ENCODE results near the gene CIAO2B. TPM values are rescaled to one million over a fixed set of nuclear protein-coding genes. Genes with fewer than 3 reads are reported as not detected.
"Not testable (repeated sequence)": the region's sequence is repeated elsewhere in the genome, so short reads cannot be mapped to it uniquely, and the experiment has no call there.

Gene CIAO2B
- total RNA-seq, result 100 to 1,000 TPM; 115 to 126 TPM

GRCh38 chr16:66934138-66934838, at the start of gene CIAO2B:
TSS of gene CIAO2B (minus strand) at chr16:66934402. CDS start at chr16:66934364, 38 bp downstream.
- H3K36me3 Mint-ChIP-seq (ENCODE audit: low read depth), result peaks cover 40% of the 10 kb centered on the region
- H3K9me3 Mint-ChIP-seq (ENCODE audit: insufficient read depth), result no peaks in the 10 kb centered on the region
- H3K27me3 Mint-ChIP-seq (ENCODE audit: low read depth), result no peaks in the 10 kb centered on the region
- peak within 1 kb of the TSS; percentile 99 for H3K4me3 Mint-ChIP-seq
- ChIA-PET CTCF (interaction anchor here (1.2 to 1.8 kb wide), 3 partner anchors 9 to 221 kb away, joined by 3 to 5 read pairs (median 3); no protein-coding TSS in a partner anchor), POLR2A (interaction anchor here (0.6 to 2.2 kb wide), 5 partner anchors 10 to 591 kb away, joined by 3 to 9 read pairs (median 8); no protein-coding TSS in a partner anchor)
- peaks cover 49% of the 10 kb centered on the region for H3K4me1 Mint-ChIP-seq (ENCODE audit: low read depth)
- peak; percentile 90 for DNase-seq
- ATAC-seq, result peak; percentile 87
- H3K27ac Mint-ChIP-seq, result peak within 1 kb of the TSS; percentile 98

- CTCF ChIA-PET, result interaction anchor here (0.8 to 2.9 kb wide), 16 partner anchors 8 to 202 kb away, joined by 3 to 14 read pairs (median 4); partner anchors contain the start of genes CBFB, CES3, FBXL8 and TRADD
Observed at GRCh38 chr16:66983033-66983432, 48.8 kb upstream of the CIAO2B start.

GRCh38 chr16:66979011-66979717, 45.0 kb upstream of the CIAO2B start:
- POLR2A ChIA-PET, result interaction anchor here (1.0 to 2.0 kb wide), 2 partner anchors 35 to 181 kb away, joined by 4 to 15 read pairs; partner anchors contain the start of genes FBXL8 and TRADD
- H3K36me3 Mint-ChIP-seq (ENCODE audit: low read depth), result peaks cover 4% of the 10 kb centered on the region
- no peaks in the 10 kb centered on the region for H3K27me3 Mint-ChIP-seq (ENCODE audit: low read depth)
- ATAC-seq, result no peak
- H3K4me1 Mint-ChIP-seq (ENCODE audit: low read depth), result peaks cover 70% of the 10 kb centered on the region
- DNase-seq, result no peak
- no peak overlapping the region for H3K4me3 Mint-ChIP-seq
- no peaks in the 10 kb centered on the region for H3K9me3 Mint-ChIP-seq (ENCODE audit: insufficient read depth)
- CTCF ChIA-PET, result interaction anchor here (0.7 to 7.5 kb wide), 8 partner anchors 28 to 207 kb away, joined by 3 to 95 read pairs (median 15); partner anchors contain the start of genes FBXL8 and TRADD
- H3K27ac Mint-ChIP-seq, result peak overlapping the region; percentile 61

More at GRCh38 chr16:66983033-66983432, 48.8 kb upstream of the CIAO2B start:
- H3K27me3 Mint-ChIP-seq (ENCODE audit: low read depth), result no peaks in the 10 kb centered on the region
- no peak overlapping the region for H3K4me3 Mint-ChIP-seq
- H3K4me1 Mint-ChIP-seq (ENCODE audit: low read depth), result peaks cover 73% of the 10 kb centered on the region
- peaks cover 16% of the 10 kb centered on the region for H3K36me3 Mint-ChIP-seq (ENCODE audit: low read depth)
- POLR2A ChIA-PET, result interaction anchor here (0.7 to 1.5 kb wide), 3 partner anchors 31 to 206 kb away, joined by 3 to 8 read pairs (median 3); partner anchors contain the start of gene CBFB
- ATAC-seq (no peak), DNase-seq (no peak)
- H3K27ac Mint-ChIP-seq, result peak overlapping the region; percentile 92
- no peaks in the 10 kb centered on the region for H3K9me3 Mint-ChIP-seq (ENCODE audit: insufficient read depth)

GRCh38 chr16:66977341-66978113, 43.3 kb upstream of the CIAO2B start:
- H3K27ac Mint-ChIP-seq, result peak overlapping the region; percentile 73
- ATAC-seq (peak; percentile 99), DNase-seq (peak; percentile 94)
- POLR2A ChIA-PET, result interaction anchor here (2.0 kb wide), 1 partner anchor 37 kb away, joined by 15 read pairs; no protein-coding TSS in a partner anchor
- H3K36me3 Mint-ChIP-seq (ENCODE audit: low read depth), result peaks cover 3% of the 10 kb centered on the region
- CTCF ChIA-PET, result interaction anchor here (0.6 to 7.5 kb wide), 19 partner anchors 9 to 267 kb away, joined by 3 to 95 read pairs (median 3); partner anchors contain the start of genes B3GNT9, CBFB, FBXL8 and TRADD
- H3K4me3 Mint-ChIP-seq, result no peak overlapping the region
- H3K9me3 Mint-ChIP-seq (ENCODE audit: insufficient read depth), result no peaks in the 10 kb centered on the region
- peaks cover 60% of the 10 kb centered on the region for H3K4me1 Mint-ChIP-seq (ENCODE audit: low read depth)
- no peaks in the 10 kb centered on the region for H3K27me3 Mint-ChIP-seq (ENCODE audit: low read depth)

- DNase-seq, result no peak
- no peak overlapping the region for H3K4me3 Mint-ChIP-seq
- H3K4me1 Mint-ChIP-seq (ENCODE audit: low read depth), result peaks cover 56% of the 10 kb centered on the region
- H3K27me3 Mint-ChIP-seq (ENCODE audit: low read depth), result no peaks in the 10 kb centered on the region
- ChIA-PET POLR2A (interaction anchor here (1.0 kb wide), 1 partner anchor 37 kb away, joined by 4 read pairs; no protein-coding TSS in a partner anchor), CTCF (interaction anchor here (0.6 to 7.5 kb wide), 15 partner anchors 10 to 221 kb away, joined by 3 to 95 read pairs (median 6); partner anchors contain the start of genes B3GNT9, CES3, FBXL8 and TRADD)
- no peaks in the 10 kb centered on the region for H3K36me3 Mint-ChIP-seq (ENCODE audit: low read depth)
- no peaks in the 10 kb centered on the region for H3K9me3 Mint-ChIP-seq (ENCODE audit: insufficient read depth)
- peak overlapping the region; percentile 3 for H3K27ac Mint-ChIP-seq
- ATAC-seq, result no peak
Observed at GRCh38 chr16:66976746-66977145, 42.5 kb upstream of the CIAO2B start.

GRCh38 chr16:66975302-66975893, 41.2 kb upstream of the CIAO2B start:
- peak overlapping the region; percentile 59 for H3K4me3 Mint-ChIP-seq
- ATAC-seq, result no peak

GRCh38 chr16:66974932-66975246, 40.7 kb upstream of the CIAO2B start:
- CTCF ChIA-PET, result interaction anchor here (0.9 to 7.5 kb wide), 9 partner anchors 8 to 210 kb away, joined by 3 to 95 read pairs (median 11); partner anchors contain the start of genes CES3, FBXL8 and TRADD

More at GRCh38 chr16:66975302-66975893, 41.2 kb upstream of the CIAO2B start:
- ChIA-PET CTCF (interaction anchor here (0.8 to 7.5 kb wide), 16 partner anchors 8 to 222 kb away, joined by 3 to 95 read pairs (median 6); partner anchors contain the start of genes B3GNT9, CES3, FBXL8 and TRADD), POLR2A (interaction anchor here (0.6 to 1.5 kb wide), 8 partner anchors 9 to 210 kb away, joined by 3 to 4 read pairs (median 3); partner anchors contain the start of genes FBXL8, PDP2 and TRADD)
- H3K27ac Mint-ChIP-seq, result peak overlapping the region; percentile 51
- H3K4me1 Mint-ChIP-seq (ENCODE audit: low read depth), result peaks cover 51% of the 10 kb centered on the region
- no peaks in the 10 kb centered on the region for H3K36me3 Mint-ChIP-seq (ENCODE audit: low read depth)
- DNase-seq, result no peak
- H3K27me3 Mint-ChIP-seq (ENCODE audit: low read depth), result no peaks in the 10 kb centered on the region
- no peaks in the 10 kb centered on the region for H3K9me3 Mint-ChIP-seq (ENCODE audit: insufficient read depth)

GRCh38 chr16:66974156-66974931, 40.1 kb upstream of the CIAO2B start:
- CTCF ChIA-PET, result interaction anchor here (0.9 to 7.5 kb wide), 8 partner anchors 9 to 184 kb away, joined by 3 to 95 read pairs (median 12); partner anchors contain the start of genes CES3, FBXL8 and TRADD
- ATAC-seq; H3K27me3 Mint-ChIP-seq (ENCODE audit: low read depth); H3K9me3 Mint-ChIP-seq (ENCODE audit: insufficient read depth); H3K36me3 Mint-ChIP-seq (ENCODE audit: low read depth); H3K4me3 Mint-ChIP-seq; DNase-seq: not testable (repeated sequence)
- Mint-ChIP-seq H3K4me1 (ENCODE audit: low read depth) (peaks cover 43% of the 10 kb centered on the region), H3K27ac (peak overlapping the region; percentile 51)
- POLR2A ChIA-PET, result interaction anchor here (1.3 kb wide), 1 partner anchor 181 kb away, joined by 3 read pairs; no protein-coding TSS in a partner anchor

More at GRCh38 chr16:66974932-66975246, 40.7 kb upstream of the CIAO2B start:
- not testable (repeated sequence) for ATAC-seq; H3K36me3 Mint-ChIP-seq (ENCODE audit: low read depth); H3K9me3 Mint-ChIP-seq (ENCODE audit: insufficient read depth); H3K27me3 Mint-ChIP-seq (ENCODE audit: low read depth)
- Mint-ChIP-seq H3K4me1 (ENCODE audit: low read depth) (peaks cover 46% of the 10 kb centered on the region), H3K27ac (peak overlapping the region; percentile 51), H3K4me3 (peak overlapping the region; percentile 59)
- POLR2A ChIA-PET, result interaction anchor here (1.3 to 1.5 kb wide), 2 partner anchors 13 to 180 kb away, joined by 3 read pairs; no protein-coding TSS in a partner anchor
- peak; percentile 60 for DNase-seq

- no peaks in the 10 kb centered on the region for H3K9me3 Mint-ChIP-seq (ENCODE audit: insufficient read depth)
- CTCF ChIA-PET, result interaction anchor here (1.3 to 3.4 kb wide), 3 partner anchors 11 to 39 kb away, joined by 3 to 11 read pairs (median 7); partner anchors contain the start of gene CES3
- no peak overlapping the region for H3K4me3 Mint-ChIP-seq
Observed at GRCh38 chr16:66973716-66974115, 39.5 kb upstream of the CIAO2B start.

More at GRCh38 chr16:66973716-66974115, 39.5 kb upstream of the CIAO2B start:
- ATAC-seq (no peak), DNase-seq (no peak)
- H3K36me3 Mint-ChIP-seq (ENCODE audit: low read depth), result no peaks in the 10 kb centered on the region
- H3K27me3 Mint-ChIP-seq (ENCODE audit: low read depth), result no peaks in the 10 kb centered on the region
- H3K4me1 Mint-ChIP-seq (ENCODE audit: low read depth), result peaks cover 37% of the 10 kb centered on the region
- no peak overlapping the region for H3K27ac Mint-ChIP-seq
- POLR2A ChIA-PET, result interaction anchor here (1.3 kb wide), 1 partner anchor 181 kb away, joined by 3 read pairs; no protein-coding TSS in a partner anchor

All from activated CD8-positive, alpha-beta T cell treated with anti-CD3 and anti-CD28 coated beads, Interleukin-2, amount 10 ng/mL, durations not matched to agents 7 days and 5 days (primary cell).